ENCODE data around the gene GNG2.

Gene GNG2

DNA sequence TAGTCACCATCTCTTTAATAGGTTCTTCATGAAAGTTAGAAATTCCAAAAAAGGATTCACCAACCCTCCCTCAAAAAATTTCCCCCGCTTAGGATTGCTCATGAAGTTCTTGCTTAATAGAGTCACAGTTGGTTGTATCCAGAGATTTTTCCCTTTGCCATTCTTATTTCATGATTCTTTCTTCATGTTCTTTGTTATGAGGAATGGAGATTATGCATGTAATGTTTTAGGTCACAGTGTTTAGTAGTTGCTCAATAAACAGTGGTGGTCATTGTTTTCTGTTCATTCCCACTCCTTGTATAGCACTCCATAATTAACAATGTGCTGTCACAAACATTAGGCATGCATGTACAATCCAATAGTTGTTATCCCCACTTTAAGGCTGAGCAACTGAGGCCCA lies 77.7 kb downstream of the GNG2 start:
- DNase-seq (ENCODE audit: low read depth in 3 of 3, low spot score in 1 of 3), result no peak

DNA sequence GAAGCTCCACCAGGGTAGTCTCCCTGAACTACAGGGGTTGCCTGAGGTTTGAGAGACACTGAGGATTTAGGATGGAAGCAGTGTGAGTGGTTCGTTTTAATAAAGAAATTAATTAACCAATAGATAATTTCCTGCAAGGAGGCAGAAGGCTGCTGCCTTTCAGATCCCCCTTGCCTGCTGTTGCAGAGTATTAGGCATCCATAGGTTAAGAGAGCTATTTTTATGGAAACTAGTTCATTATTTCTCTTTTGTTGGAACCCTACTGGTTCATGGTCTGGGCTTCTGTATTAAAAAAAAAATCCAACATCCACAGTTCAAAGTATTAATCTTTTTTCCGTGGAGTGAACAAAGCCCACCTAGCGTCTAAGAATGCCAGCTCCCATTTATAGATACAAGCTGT lies 78.4 kb downstream of the GNG2 start:
- DNase-seq (ENCODE audit: low read depth in 3 of 3, low spot score in 1 of 3), result no peak

DNA sequence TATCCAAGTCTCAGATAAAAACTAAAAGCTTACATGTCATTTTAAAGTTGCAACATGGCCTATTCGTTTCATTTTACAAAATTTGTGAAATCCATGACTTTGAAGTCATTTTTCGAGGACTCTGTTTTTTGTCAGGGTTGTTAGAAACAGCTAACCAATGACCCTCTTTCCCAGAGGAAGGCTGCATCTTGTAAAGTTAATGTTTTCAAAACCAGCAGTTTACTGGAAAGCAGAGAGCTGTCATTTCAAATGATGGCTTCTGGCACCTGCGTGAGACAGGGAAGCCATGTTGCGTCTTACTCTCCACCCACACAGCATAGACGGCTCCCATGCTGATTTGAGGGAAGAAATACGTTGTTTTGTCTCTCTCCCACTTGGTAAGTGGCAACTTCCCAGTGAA lies 78.8 kb downstream of the GNG2 start:
- no peak for DNase-seq (ENCODE audit: low read depth in 3 of 3, low spot score in 1 of 3)

DNA sequence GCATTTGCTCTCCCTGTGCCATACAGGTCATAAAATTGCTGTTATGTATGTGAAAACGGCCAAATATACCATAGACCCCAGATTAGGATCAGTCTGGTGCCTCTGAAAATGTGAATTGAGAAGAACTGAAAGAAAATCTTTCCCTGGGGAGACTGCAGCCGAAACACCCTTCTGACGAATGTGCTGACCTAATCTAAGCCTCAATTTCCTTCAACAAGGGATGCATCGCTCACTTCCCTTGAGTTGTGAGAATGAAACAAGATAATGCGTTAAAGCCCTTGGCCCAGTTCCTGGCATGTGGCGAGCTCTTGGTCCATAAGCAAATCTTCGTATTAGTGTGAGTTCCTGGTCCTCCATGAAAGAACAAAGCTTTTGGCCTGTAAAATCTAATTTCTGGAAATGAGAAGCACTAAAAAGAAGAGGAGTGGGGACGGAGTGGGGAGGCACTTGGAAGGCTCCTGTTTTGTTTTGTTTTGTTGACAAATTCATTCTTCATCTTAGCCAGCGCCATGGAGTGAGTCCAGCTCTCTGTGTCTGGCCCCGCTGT lies 79.4 kb downstream of the GNG2 start:
- no peak for DNase-seq (ENCODE audit: low read depth in 3 of 3, low spot score in 1 of 3)

DNA sequence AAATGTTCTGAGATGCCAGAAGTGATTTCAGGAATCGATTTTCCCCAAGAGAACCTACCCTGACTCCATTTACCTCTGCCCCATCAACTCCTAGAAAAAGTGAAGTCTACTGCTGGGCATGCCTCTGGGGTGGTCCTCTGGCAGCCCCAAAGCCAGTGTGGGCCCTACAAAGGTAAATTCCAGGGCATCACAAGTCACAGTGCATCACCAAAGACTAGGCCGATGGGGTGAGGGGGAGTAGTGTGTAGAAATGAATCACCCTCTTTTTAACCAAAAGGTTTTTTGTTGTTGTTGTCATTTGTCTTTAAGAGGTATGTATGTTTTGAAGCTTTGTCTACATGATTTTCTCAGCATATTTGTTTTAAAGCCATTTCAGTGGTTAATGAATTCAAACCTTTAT lies 82.6 kb downstream of the GNG2 start:
- no peak for DNase-seq (ENCODE audit: low read depth in 3 of 3, low spot score in 1 of 3)

DNA sequence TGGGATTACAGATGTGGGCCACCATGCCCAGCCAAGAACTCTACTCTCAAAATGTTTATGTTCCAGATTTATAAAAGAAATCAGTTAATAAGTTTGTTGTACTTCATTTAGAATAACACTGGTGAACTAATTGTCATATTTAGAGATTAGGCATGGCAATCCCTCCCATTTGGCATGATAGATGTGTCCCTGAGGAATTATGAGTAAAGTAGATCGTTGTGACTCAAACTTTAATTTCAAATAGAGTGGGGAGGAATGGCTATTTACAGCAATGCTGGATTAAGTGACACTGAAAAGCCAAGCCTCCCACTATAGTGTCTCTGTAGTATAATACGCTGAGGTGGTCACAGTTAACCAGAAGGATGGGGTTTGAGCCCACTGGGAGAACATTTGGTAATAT lies 89.6 kb downstream of the GNG2 start:
- DNase-seq (ENCODE audit: low read depth in 3 of 3, low spot score in 1 of 3), result no peak

DNA sequence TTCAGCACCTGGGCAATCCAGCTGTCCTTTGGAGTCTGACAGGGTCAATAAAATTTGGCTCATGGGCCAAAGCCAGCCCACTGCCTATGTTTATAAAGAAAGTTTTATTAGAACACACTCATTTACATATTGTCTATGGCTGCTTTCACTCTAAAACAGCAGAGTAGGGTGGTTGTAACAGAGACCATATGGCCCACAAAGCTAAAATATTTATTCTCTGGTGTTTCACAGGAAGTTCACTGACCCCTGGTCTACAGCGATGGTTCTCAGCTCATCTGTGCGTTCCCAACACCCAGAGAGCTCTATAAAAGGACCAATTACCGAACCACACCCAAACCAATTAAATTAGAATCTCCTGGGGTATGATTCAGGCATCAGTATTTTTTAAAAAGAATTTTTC lies 91.2 kb downstream of the GNG2 start:
- no peak for DNase-seq (ENCODE audit: low read depth in 3 of 3, low spot score in 1 of 3)

DNA sequence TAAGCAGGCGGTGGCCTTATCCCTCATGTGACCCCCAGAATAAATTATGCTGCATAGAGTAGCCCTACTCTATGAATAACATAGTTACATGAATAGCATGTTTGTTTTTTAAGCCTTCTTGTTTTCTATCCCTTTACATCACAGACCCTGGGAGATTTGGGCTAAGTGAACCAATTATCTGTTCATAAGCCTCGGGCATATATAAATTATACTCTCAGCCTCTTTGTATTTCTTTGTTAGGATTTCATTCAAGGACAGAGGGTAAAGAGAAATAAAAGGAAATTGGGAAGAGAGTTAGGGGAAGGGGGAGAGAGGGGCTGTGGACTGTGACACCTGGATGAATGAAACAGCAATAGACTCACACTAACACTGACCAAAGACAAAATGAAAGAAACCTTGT lies 93.6 kb downstream of the GNG2 start:
- no peak for DNase-seq (ENCODE audit: low read depth in 3 of 3, low spot score in 1 of 3)

DNA sequence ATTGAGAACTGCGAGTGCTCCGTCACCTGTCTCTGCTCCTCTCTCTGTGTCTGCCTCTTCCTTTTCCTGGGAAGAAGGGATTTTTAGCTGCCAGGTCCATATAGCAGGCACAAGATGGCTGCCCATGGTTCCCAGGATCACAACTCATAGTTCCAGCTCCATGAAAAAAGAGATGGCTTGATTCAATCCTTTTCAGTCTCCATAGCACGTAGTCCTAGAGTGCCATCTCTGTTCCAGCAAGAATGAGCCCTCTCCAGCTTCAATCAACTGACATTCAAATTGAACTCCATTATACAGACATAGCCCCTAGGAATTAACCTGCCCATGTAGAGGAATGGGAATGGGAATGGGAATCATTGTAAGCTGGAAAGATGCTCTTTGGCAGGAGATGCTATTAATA lies 94.2 kb downstream of the GNG2 start:
- no peak for DNase-seq (ENCODE audit: low read depth in 3 of 3, low spot score in 1 of 3)

DNA sequence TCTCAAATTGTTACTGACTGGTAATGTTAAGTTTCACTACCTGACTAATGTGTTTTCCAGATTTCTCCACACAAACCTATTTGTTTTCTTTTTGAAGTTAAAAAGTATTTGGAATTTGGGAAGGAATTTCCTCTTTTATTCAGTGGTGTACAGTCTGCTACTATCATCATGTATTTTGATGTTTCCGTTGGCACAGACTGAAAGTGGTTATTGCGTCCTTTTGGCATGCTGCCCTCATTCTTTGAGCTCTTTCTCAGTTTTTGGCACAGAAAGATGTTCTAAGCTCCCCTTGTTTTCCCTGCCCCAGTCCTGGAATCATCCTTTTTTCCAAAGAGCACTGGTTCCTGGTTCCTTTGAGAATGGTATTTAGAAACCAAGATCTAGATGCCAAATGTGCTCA lies 97.5 kb downstream of the GNG2 start:
- no peak for DNase-seq (ENCODE audit: low read depth in 3 of 3, low spot score in 1 of 3)

DNA sequence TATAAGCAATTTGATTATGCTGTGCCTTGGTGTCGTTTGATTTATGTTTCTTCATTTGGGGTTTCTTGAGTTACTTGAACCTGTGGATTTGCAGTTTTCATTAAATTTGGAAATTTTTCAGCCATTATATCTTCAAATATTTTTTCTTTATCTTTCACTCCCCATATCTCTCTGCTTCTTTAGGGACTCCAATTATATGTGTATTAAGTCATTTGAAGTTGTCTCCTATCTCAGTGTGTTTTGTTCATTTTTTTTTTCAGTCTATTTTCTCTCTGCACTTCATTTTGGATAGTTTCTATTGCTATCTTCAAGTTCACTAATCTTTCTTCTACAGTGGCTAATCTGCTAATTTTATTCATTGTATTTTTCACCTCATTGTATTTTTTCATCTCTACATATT lies 99.5 kb downstream of the GNG2 start:
- no peak for DNase-seq (ENCODE audit: low read depth in 3 of 3, low spot score in 1 of 3)

DNA sequence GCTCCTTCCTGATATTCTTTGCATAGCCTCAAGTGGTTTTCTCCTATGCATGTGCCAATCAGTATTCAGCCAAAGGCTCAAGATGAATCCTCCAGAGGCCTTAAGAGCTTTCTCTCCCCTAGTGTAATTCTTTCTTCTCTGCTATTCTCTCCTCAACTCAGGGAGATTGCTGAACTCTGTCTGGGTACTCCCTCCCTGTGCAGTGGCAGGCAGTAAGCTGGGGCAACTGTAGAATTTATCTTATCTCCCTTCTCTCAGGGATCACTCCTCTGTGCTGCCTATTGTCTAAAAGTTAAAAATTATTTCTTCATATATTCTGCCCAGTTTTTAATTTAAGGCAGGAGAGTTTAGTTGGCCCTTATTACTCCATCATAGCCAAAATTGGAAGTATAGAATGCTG lies 100.5 kb downstream of the GNG2 start:
- DNase-seq (ENCODE audit: low read depth in 3 of 3, low spot score in 1 of 3), result no peak

DNA sequence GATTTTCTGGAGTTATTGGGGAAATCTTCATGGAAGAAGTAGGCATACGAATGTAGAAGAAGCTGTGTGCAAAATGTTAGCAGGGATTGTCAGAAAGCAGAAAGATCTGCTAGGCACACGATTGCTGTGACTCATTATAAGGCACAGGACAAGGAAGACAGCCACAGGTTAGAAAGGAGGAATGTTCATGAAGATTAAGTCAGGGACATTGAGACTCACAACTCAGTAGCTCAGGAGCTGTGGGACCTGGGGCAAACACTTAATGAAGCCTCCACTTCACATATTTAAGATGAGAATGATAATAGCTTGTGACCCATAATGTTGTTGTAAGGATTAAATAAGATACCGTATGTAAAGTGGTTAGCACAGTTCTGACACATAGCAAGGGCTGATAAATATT lies 102.3 kb downstream of the GNG2 start:
- DNase-seq (ENCODE audit: low read depth in 3 of 3, low spot score in 1 of 3), result no peak

DNA sequence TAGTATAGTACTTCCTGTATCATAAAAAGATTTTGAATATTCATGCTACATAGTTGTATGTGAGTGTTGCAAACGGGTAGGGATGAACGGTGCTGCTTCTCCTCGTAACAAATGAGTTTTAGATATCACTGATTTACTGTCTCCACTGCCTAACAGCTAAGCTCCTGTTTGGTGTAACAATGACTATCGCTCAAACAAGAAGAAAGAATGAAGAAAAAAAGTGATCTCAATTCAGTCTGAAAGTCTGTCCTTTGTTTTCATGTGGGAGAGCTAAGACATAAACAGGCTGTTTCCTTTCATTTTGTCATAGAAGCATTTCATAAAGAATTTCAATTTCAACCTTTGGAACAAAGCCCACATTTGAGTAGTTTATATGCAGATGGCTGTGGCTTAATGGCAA lies 102.9 kb downstream of the GNG2 start:
- no peak for DNase-seq (ENCODE audit: low read depth in 3 of 3, low spot score in 1 of 3)

DNA sequence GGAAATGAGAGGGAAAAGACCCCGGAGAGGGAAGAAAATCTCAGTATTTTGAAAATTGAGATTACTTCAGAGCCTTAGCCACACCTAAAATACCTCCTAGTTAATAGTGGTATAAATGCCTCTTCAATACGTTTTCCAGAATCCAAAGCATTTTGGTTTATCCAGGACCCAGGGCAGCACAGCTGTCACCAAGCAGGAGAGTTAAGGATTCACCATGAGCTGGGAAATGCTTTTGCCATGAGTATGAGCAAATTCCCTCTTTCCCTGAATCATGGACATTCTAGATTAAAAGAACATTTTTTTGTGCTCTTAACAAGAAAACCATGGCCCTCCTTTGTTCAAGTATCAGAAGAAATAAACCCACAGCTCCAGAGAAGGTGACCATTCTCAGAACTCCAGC lies 107.1 kb downstream of the GNG2 start:
- no peak for DNase-seq (ENCODE audit: low read depth in 3 of 3, low spot score in 1 of 3)

DNA sequence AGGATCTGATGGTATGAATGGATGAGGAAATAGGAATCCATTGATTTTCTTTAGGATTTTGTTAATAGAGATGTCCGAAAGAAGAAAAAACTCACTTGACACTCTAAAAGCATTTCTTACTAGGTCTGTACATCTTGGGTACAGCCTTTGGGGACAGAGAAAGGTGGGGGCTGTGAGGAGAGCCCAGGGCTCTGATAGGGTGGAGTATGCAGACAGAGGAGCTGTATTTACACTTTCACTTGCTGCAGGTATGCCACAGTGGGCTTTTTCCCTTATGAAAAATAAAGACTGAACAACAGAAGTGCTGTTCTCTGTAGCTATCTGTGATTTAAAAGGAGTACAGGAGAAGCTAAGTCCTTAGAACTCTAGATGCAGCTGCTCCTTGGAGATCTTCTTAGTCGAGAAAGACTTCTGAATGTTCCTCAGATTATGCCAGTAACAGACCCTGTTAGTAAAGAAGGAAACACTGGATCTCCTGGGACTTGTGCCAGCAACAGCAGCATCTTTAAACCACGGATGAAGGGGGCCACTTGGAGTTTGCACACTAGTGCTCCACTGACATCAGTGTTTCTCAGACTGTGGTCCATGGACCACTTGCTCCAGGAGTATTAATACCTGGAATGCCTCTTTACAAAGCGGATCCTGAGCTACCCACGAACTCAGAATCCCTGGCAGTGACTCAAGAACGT lies 109.6 kb downstream of the GNG2 start:
- DNase-seq (ENCODE audit: low read depth in 3 of 3, low spot score in 1 of 3), result no peak

DNA sequence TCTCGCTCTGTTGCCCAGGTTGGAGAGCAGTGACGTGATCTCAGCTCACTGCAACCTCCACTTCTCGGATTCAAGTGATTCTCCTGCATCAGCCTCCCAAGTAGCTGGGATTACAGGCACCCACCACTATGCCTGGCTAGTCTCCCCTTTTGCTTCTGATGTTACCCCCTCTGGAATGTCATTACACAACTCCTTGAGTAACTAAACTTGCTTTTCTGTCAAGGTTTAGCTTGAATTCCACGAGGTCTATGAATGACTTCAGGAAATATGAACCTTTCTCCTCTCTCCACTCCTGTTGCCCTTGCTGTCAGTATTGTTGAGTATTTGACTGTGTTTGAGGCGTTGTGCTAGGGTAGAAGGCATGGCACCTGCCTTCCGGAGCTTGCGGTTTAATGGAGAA lies 112.2 kb downstream of the GNG2 start:
- DNase-seq (ENCODE audit: low read depth in 3 of 3, low spot score in 1 of 3), result no peak

DNA sequence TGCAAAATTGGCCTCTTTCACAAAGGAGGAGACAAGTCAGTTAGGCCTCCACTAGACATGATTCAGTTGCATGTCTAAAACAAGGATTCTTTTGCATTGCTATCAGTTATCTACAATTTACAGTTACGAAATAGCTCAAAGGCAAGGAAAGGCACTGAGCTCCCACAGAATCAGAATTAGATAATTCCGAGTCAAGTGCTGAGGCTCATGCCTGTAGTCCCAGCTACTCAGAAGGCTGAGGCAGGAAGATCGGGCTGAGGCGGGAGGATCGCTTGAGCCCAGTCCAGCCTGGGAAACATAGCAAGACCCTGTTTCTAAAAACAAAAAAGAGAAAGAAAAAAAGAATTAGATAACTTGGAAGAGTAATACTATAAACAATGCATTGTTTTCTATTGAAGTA lies 116.7 kb downstream of the GNG2 start:
- no peak for DNase-seq (ENCODE audit: low read depth in 3 of 3, low spot score in 1 of 3)

DNA sequence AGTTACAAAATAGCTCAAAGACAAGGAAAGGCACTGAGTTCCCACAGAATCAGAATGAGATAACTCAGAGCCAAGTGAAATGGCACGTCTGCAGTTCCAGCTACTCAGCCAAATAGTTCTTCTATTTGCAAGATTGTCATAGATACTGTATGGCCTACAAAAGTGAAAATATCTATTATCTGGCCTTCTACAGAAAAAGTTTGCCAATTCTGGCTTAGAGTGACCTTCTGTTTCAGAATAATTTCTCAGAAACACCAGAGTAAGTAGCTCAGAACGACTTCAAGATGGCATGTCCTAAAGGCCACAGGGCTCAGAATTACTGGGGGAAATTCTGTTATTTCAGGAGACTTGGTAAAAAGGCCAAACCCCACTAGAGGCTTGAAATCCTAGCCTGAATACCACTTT lies 118.3 kb downstream of the GNG2 start:
- DNase-seq (ENCODE audit: low read depth in 3 of 3, low spot score in 1 of 3), result no peak

DNA sequence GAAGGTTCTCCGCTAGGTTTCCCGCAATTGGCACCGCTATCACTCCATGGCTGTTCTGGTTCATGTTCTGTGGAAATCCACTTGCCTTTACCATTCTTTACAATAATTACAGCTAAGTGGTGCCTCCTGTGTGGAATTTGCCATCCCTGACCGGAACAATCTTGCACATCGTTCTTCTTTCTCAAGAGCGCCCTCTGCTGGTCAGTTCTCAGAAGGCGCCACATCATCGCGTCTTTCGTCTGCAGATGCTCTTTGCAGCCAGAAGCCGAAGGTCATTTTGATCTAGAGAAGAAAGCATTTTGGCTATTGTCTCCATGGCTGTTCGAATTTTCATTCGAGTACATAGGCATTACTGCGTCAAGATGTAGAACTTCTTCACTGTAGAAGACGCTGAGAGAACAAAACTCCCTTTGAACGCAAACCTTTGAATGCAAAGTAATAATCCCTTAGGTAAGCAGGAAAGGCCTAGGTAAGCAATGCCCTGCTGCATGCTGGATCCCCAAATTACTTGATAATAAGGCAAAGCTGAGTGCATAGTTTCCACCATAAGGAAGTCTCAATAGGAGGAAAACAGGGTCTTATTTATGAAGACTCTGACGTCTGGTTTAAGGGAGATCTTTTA lies 118.8 kb downstream of the GNG2 start:
- DNase-seq (ENCODE audit: low read depth in 3 of 3, low spot score in 1 of 3), result peak; percentile 60 to 77 (median 68)

DNA sequence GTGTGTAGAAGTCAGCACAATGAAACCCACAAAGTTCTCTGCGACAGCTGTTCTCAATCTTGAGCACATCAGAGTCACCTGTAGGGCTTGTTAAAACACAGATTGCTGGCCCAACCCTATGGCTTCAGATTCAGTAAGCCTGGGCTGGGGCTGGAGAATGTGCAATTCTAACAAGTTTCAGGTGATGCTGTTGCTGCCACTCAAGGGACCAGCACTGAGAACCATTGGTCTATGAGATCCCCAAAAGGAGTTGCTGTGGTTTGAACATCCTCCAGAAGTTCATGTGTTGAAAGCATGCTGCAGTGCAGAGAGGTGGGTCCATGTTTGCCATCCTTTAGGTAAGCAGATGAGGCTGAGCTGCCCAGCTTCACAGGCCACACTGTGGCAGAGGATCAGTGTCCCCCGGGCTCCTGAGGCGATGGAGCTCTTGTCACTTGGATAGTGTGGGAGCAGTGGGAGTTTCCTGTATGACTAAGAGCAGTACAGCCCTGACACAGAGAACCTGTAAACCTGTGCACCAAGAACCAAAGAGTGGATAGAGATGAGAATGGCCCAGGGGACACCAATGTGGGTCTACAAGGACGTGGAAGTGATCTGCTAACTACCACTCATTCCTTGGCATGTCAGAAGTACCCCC lies 120.9 kb downstream of the GNG2 start:
- no peak for DNase-seq (ENCODE audit: low read depth in 3 of 3, low spot score in 1 of 3)

DNA sequence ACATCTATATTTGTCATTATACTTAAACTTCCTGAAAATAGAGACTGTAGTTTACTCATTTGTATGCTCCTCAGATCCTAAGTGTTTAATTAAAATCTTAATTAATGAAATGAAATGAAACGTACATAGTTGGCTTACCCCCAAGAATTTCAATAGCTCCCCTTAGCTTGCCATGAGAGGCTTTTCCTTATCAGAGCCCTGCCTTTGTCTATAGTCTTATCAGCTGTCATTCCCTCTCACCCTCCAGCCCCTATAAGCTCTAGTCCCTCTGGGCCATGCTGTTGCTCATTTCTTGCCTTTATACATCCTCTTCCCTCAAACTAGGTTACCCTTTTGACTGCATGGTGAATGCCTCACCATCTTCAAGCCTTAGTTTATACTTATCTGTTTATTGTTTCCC lies 127.8 kb downstream of the GNG2 start:
- DNase-seq (ENCODE audit: low read depth in 3 of 3, low spot score in 1 of 3), result no peak

Data from stimulated activated CD4-positive, alpha-beta T cell treated with anti-CD3 and anti-CD28 coated beads, TNF-alpha, amount 100 ng/mL, for 1 hour (primary cell).